Bone marrow (tissue), 2 donors: ENCODE data around the gene ENOPH1.
"Not testable (repeated sequence)": the region's sequence is repeated elsewhere in the genome, so short reads cannot be mapped to it uniquely, and the experiment has no call there.

Experiments
- DNase-seq, 2 donors: peaks; one replicate each; lab custom pipeline; 2025; lab: John Stamatoyannopoulos, UW

The ENOPH1 gene

GRCh38 chr4:82473621-82474164, 43.3 kb downstream of the ENOPH1 start:
- DNase-seq: no peak

DNA sequence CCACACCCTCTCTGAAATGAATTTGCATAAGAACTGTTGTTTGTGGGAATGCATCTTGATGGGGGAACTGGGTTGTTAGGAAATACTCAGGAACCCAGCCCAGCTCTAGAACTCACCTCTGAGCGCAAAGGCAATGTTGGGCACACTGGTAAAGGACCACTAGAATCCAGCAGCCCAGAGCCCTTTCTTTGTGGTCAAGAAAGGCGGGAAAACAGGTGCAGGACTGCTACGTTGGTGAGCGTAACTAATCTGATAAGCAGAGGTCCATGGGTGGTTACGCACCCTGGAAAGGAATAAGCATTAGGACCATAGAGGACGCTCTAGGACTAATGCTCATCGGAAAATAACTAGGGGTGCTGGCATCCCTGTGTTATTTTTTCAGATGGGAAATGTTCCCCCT, 45.5 kb downstream of the ENOPH1 start:
- not testable (repeated sequence) for DNase-seq

GRCh38 chr4:82477469-82477868, 47.1 kb downstream of the ENOPH1 start:
- not testable (repeated sequence) for DNase-seq

DNA sequence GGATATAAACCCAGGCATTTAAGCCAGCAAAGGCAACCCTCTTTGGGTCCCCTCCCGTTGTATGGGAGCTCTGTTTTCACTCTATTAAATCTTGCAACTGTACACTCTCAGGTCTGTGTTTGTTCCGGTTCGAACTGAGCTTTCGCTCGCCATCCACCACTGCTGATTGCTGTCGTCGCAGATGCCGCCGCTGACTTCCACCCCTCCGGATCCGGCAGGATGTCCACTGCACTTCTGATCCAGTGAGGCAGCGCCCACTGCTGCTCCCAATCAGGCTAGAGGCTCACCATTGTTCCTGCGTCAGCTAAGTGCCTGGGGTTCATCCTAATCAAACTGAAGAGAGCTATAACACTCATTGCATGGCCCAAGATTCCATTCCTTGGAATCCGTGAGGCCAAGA, 49.2 kb downstream of the ENOPH1 start:
- DNase-seq: no peak

DNA sequence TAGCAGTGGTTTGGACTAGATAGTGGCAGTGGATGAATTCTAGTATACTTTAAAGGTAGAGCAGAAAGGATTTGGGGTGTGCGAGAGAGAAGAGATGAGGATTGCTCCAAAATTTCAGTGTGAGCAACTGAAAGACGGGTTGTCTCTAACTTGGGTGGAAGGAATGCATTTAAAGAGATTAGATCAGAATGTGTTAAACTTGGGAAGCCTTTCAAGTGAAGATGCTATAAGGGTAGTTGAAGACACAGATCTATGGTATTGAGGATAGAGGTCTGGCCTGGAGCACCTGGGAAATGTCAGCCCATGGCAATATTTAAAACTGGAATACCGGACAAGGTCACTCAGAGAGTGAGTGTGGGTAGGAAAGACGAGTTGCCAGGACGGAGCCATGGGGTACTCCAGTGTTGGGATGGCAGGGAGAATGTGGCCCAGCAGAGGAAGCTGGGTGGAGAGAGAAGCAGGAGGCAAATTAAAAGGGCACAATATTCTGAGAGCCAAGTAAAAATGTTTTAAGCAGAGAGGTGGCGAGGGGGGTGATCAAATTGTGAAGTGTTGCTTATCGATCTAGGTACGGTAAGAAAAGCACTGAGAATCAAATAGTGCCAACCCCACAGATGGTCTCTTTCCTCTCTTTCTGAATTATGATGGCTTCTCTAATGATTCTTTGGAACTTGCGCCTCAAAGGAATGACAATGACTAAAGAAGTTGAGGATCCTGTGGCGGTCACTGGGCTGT, 50.5 kb downstream of the ENOPH1 start:
- DNase-seq: no peak

GRCh38 chr4:82481506-82481840, 51.1 kb downstream of the ENOPH1 start:
- DNase-seq: no peak

DNA sequence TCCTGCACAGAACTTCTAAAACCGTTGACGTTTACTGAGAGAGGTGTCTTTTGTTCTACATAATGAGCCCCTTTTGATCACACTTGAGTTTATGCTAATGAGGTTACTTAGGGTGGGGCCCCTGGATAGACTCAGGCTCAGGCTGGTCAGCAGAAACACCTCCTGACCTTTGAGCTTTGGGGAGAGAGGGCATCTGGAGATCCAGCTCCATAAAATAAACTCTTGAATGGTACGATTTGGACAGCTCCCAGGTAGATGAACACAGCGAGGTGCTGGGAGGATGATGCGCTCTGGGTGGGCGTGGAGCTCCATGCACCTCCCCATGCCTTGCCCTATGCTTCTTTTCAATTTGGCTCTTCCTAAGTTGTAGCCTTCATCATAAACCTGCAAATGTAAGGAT, 52.0 kb downstream of the ENOPH1 start:
- DNase-seq: no peak

GRCh38 chr4:82484996-82485783, 54.8 kb downstream of the ENOPH1 start:
- no peak for DNase-seq

- DNase-seq: no peak
These were observed 58.7 kb downstream of the ENOPH1 start for GRCh38 chr4:82489076-82489475.

- DNase-seq: no peak
These were observed 59.6 kb downstream of the ENOPH1 start for GRCh38 chr4:82489987-82490386.

DNA sequence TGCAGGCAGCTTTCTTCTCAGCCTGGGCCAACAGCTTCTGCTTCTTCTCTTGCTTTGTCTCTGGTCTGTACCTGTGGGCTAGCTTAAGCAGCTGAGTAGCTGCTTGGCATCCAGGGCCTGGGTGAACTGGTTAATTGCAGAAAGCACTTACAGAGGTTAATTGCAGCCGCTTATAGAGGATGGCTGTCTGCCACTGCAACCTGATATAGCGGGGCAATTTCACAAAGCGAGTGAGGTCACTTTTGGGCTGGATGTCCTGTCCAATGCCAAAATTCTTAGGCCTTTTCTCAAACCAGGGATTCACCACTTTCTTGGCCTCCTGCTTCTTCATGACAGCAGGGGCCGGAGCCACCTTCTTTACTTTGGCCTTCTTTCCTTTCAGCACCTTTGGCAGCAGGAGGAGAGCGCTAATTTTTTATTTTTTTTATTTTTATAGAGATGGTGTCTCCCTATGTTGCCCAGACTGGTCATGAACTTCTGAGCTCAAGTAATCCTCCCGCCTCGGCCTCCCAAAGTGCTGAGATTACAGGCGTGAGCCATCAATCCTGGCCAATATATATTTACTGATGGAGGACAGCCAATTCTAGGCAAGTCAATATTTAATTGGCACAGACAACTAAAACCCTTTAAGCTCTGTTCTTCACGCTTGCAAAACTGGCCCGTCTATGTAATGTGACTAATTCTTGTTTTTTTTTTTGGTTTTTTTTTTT, 61.0 kb downstream of the ENOPH1 start:
- DNase-seq: no peak

- no peak for DNase-seq
These were observed 63.5 kb downstream of the ENOPH1 start for GRCh38 chr4:82493721-82494425.

DNA sequence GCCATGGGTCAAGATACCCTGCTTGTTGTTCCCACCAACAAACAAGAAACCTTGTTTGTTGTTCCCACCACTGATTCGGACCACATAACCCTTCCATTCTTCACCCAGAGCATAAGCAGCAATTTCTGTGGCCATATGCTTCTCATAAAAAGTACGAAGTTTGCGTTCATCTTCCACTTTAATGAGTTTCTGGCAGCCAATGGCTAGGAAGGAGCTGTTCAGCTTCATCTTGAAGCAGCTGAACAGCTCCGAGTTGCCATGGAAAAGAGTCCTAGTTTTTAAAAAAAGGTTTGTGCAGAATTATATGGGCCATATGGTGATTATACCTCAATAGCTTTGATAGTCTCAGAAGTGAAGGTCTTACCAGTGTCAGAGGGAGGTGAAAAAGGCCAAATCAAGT, 65.3 kb downstream of the ENOPH1 start:
- DNase-seq: no peak

DNA sequence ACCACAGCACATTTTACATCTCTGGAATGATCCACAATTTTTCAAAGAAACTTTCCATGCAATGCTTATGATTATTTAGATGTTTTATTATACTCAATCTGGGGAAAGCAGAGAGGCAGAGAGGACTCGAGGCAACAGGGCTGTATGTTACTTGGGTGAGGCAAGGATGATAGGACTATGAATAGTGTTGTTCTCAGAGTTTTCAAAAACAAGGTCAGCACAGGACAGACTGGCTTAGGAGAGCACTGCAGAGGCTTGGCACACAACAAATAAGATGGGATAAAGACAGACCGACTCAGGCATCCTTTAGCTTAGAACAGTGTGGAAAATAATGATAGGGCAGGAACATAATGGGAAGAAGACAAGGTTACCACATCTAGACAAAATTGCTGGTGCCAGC, 66.0 kb downstream of the ENOPH1 start:
- DNase-seq: no peak

GRCh38 chr4:82499738-82500434, 69.5 kb downstream of the ENOPH1 start:
- DNase-seq: no peak

- DNase-seq: no peak
These were observed 70.2 kb downstream of the ENOPH1 start for GRCh38 chr4:82500435-82501153.

DNA sequence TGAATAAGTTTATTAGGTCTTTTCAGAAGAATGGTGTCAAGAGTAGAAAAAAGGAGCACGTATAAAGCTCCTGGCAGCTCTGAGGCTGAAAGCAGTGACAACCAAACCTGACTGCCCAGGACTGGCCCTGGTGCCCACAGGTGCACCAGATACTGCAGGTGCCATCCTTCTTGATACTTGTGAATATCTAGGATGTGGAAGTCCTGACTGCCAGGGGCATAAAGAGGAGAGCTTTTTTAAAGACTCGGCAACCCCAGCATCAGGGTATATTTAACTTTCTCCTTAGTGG, 70.7 kb downstream of the ENOPH1 start:
- no peak for DNase-seq

- DNase-seq: no peak
These were observed 77.6 kb downstream of the ENOPH1 start for GRCh38 chr4:82508011-82508410.

DNA sequence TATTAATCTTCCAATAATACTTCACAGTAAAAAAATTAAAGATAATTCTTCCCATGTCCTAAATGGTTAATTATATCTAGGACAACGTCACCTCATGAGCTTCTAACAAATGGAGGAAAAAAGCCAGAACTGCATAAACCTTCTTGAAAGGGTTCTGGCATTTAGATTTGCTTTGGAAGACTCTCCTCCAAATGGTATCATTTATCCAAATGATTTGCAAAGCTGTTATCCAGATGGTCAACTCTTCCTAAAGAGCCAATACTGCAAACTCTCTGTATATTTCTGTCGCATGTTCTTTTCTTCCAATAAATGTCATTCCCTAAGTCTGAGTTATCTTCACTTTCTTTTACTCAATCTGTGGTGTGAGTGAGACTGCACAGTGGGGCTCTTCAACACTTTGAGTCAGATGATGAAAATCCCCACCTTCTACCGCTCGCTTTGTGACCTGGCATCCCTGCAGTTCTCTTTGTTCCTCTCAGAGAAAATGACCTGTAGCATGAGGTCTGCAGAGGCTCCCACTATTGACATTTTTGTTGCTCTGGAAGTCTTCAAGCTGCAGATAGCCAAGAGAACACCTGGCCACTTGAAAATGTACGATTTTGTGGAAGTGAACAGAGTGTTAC, 78.5 kb downstream of the ENOPH1 start:
- no peak for DNase-seq

DNA sequence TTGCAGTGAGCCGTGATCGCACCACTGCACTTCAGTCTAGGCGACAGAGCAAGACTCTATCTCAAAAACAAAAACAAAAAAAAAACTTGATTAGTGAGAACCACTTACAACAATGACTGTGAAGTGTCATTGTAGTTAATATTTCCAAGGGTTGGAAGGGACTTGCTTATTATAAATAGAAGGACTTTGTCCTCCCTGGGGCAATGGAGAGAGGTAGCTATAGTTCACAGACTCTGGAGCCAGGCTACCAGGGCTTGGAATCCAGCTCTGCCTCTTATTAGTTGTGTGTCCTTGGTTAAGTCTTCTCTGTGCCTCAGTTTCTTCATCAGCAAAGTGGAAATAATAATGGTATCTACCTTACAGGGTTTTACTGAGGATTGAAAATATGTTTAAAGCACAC, 79.8 kb downstream of the ENOPH1 start:
- DNase-seq: no peak
